ENCODE measurements around the gene HECW1.

Gene HECW1

DNA sequence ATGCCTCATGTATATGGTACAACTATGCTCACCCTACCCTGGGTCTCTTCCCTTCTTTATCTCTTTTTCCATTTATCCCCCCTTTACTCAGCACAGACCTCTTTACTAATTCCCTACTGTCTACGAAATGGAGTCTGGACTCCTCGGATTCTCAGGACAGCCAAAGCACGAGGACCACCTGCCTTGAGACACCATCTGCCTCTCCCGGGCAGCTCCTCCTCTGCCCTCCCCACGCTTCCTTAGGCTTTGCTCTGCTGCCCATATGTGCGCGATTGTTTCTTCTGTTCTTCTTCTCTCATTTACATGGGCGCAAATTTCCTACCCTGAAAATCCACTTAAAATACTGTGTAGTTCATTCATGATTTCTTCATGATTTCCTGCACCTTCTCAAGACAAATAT is 407.8 kb downstream of the HECW1 start:
- Histone ChIP-seq H3K27ac (no peak overlapping the region), H3K4me3 (ENCODE audit: low read depth, low read length) (no peak overlapping the region), H3K36me3 (replicated peaks) (no peaks in the 10 kb centered on the region), H3K27me3 (replicated peaks) (no peaks in the 10 kb centered on the region)
- TF ChIP-seq, protein P1, sequence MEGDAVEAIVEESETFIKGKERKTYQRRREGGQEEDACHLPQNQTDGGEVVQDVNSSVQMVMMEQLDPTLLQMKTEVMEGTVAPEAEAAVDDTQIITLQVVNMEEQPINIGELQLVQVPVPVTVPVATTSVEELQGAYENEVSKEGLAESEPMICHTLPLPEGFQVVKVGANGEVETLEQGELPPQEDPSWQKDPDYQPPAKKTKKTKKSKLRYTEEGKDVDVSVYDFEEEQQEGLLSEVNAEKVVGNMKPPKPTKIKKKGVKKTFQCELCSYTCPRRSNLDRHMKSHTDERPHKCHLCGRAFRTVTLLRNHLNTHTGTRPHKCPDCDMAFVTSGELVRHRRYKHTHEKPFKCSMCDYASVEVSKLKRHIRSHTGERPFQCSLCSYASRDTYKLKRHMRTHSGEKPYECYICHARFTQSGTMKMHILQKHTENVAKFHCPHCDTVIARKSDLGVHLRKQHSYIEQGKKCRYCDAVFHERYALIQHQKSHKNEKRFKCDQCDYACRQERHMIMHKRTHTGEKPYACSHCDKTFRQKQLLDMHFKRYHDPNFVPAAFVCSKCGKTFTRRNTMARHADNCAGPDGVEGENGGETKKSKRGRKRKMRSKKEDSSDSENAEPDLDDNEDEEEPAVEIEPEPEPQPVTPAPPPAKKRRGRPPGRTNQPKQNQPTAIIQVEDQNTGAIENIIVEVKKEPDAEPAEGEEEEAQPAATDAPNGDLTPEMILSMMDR (IDR thresholded peaks at IDR 0.05; ENCODE audit: low read depth, low read length, missing control alignments) = no peak
- DNase-seq = no peak
- in situ Hi-C loops (cut with HindIII; ENCODE audit: low pct_ligation_motif_present, low sequenced_read_pairs) = no loop called here

DNA sequence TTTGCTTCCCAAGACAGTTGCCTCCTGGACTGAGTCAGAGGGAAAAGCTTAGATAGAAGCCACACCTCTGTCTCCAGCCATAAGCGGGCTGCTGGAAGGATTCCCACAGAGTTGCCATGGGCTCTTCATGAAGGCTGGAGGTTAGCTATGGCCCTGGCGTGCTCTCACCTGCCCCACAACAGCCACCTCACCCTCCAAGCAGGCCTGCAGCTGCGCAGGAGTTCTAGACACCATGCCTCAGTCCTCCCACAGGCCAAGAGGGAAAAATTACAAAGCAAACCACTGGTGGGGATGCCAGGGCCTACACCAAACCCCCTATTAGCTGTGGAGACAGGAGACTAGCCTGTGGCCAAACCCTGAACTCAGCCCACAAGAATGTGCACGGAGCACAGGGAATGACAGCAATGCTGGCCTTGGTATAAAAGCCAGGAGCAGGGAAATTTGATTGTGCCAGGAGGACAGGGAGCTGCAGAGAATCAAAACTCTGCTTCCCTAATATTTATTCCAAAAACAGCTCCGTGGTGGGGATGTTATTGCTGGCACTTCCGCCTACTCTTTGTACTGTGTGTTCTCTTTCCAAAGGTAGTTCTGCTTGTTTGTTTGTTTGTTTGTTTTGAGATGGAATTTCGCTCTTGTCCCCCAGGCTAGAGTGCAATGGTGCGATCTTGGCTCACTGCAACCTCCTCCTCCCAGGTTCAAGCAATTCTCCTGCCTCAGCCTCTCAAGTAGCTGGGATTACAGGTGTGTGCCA is 410.1 kb downstream of the HECW1 start:
- TF ChIP-seq, protein P1 (IDR thresholded peaks at IDR 0.05; ENCODE audit: low read depth, low read length, missing control alignments) = no peak
- no peaks in the 10 kb centered on the region for H3K36me3 ChIP-seq (replicated peaks)
- DNase-seq = peak; percentile 61
- no peak overlapping the region for H3K4me3 ChIP-seq (ENCODE audit: low read depth, low read length)
- no peaks in the 10 kb centered on the region for H3K27me3 ChIP-seq (replicated peaks)
- H3K27ac ChIP-seq = peak overlapping the region; percentile 7
- in situ Hi-C loops (cut with HindIII; ENCODE audit: low pct_ligation_motif_present, low sequenced_read_pairs) = no loop called here

GRCh38 chr7:43528576-43529354 is 416.3 kb downstream of the HECW1 start:
- Histone ChIP-seq H3K27ac (no peak overlapping the region), H3K27me3 (replicated peaks) (no peaks in the 10 kb centered on the region), H3K4me3 (ENCODE audit: low read depth, low read length) (no peak overlapping the region), H3K36me3 (replicated peaks) (no peaks in the 10 kb centered on the region)
- TF ChIP-seq, protein P1 (IDR thresholded peaks at IDR 0.05; ENCODE audit: low read depth, low read length, missing control alignments) = no peak
- no peak for DNase-seq
- in situ Hi-C loops (cut with HindIII; ENCODE audit: low pct_ligation_motif_present, low sequenced_read_pairs) = no loop called here

DNA sequence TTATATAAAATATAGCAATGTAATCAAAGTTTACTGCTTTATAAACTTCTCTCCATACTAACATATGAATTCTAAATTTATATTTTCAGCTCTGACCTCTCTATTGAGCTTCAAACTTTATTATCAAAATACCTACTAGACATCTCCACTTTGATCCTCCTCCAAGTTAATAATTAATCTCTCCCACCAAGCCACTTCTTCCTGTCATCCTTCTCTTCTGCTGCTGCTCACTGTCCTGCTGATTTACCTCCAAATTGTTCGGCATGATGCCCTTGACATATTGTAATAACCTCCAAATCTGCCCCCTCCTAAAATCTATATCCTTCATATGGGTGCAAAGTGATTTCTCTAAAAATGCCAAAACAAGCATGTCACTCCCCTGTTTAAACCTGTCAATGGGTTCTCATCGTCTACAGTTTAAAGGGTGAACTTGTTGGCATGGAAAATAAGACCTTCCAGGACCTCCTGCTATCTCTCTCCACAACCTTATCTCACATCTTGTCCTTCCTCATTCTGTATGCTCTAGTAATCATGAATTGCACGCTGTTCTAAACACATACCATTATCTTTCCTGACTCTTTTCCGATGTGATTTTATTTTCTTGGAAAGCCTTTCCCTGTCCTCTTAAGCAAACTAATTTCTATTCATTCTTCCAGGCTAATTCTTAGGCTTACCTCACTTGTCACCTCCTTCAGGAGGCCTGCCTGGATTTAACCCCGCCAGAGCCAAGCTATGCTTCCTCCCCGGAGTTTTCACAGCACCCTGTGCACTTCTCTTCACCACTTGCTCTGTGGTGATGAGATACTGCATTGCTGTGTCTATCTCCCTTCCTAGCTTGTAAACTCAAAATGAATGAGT is 418.3 kb downstream of the HECW1 start:
- H3K27ac ChIP-seq = no peak overlapping the region

GRCh38 chr7:43531700-43532099 is 419.3 kb downstream of the HECW1 start:
- no peaks in the 10 kb centered on the region for H3K27me3 ChIP-seq (replicated peaks)

More for the DNA sequence above, 418.3 kb downstream of the HECW1 start:
- Histone ChIP-seq H3K36me3 (replicated peaks) (no peaks in the 10 kb centered on the region), H3K27me3 (replicated peaks) (no peaks in the 10 kb centered on the region), H3K4me3 (ENCODE audit: low read depth, low read length) (no peak overlapping the region)
- TF ChIP-seq, protein P1 (IDR thresholded peaks at IDR 0.05; ENCODE audit: low read depth, low read length, missing control alignments) = no peak
- in situ Hi-C loops (cut with HindIII; ENCODE audit: low pct_ligation_motif_present, low sequenced_read_pairs) = no loop called here
- no peak for DNase-seq

More at GRCh38 chr7:43531700-43532099, 419.3 kb downstream of the HECW1 start:
- TF ChIP-seq, protein P1 (IDR thresholded peaks at IDR 0.05; ENCODE audit: low read depth, low read length, missing control alignments) = no peak
- no peak for DNase-seq
- in situ Hi-C loops (cut with HindIII; ENCODE audit: low pct_ligation_motif_present, low sequenced_read_pairs) = no loop called here
- no peak overlapping the region for H3K4me3 ChIP-seq (ENCODE audit: low read depth, low read length)
- no peaks in the 10 kb centered on the region for H3K36me3 ChIP-seq (replicated peaks)
- H3K27ac ChIP-seq = no peak overlapping the region

Measured in brain microvascular endothelial cell (primary cell).